DND-41 (cell line): ENCODE data around the gene SYCP1.

Experiments
- EZH2 ChIP-seq: IDR thresholded peaks from 3 replicates; pipeline ENCODE4 v1.6.1; 2012; ENCODE audit warnings: borderline replicate concordance, low read depth, mild to moderate bottlenecking, moderate library complexity, low read length, inconsistent platforms; ENCODE audit not compliant: severe bottlenecking
- TF ChIP-seq, protein P1 (sequence below): IDR thresholded peaks from 2 replicates; pipeline ENCODE4 v1.5.1; 2012; ENCODE audit warnings: borderline replicate concordance, low read length, moderate library complexity, mild to moderate bottlenecking; ENCODE audit not compliant: poor library complexity, severe bottlenecking; ENCODE audit errors: extremely low read depth

DNA sequence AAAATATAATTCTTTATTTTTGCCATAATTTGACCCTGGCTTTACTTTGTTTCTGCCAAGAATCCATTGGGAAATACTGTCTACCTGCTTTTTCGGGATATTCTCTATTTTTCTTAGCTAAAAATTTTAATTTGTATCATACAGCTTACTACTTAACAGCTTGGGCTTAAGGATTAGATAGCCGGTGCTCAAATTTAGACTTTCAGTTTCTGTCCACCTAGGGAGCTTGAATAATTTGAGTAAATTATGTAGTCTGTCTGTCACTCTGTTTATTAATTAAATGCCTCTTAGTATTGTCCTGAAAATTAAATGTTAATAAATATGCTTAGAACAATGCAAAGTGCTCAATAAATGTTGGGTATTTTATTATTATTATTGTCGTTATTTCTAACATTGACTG, 6.7 kb downstream of the SYCP1 start:
- TF ChIP-seq, protein P1, sequence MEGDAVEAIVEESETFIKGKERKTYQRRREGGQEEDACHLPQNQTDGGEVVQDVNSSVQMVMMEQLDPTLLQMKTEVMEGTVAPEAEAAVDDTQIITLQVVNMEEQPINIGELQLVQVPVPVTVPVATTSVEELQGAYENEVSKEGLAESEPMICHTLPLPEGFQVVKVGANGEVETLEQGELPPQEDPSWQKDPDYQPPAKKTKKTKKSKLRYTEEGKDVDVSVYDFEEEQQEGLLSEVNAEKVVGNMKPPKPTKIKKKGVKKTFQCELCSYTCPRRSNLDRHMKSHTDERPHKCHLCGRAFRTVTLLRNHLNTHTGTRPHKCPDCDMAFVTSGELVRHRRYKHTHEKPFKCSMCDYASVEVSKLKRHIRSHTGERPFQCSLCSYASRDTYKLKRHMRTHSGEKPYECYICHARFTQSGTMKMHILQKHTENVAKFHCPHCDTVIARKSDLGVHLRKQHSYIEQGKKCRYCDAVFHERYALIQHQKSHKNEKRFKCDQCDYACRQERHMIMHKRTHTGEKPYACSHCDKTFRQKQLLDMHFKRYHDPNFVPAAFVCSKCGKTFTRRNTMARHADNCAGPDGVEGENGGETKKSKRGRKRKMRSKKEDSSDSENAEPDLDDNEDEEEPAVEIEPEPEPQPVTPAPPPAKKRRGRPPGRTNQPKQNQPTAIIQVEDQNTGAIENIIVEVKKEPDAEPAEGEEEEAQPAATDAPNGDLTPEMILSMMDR, result no peak
- no peak for TF ChIP-seq EZH2
